ENCODE data around the gene TRABD. TPM values are rescaled to one million over a fixed set of nuclear protein-coding genes. Genes with fewer than 3 reads are reported as not detected.

The TRABD gene
- total RNA-seq, 1 experiment from 2014 or later: 82.4 TPM

DNA sequence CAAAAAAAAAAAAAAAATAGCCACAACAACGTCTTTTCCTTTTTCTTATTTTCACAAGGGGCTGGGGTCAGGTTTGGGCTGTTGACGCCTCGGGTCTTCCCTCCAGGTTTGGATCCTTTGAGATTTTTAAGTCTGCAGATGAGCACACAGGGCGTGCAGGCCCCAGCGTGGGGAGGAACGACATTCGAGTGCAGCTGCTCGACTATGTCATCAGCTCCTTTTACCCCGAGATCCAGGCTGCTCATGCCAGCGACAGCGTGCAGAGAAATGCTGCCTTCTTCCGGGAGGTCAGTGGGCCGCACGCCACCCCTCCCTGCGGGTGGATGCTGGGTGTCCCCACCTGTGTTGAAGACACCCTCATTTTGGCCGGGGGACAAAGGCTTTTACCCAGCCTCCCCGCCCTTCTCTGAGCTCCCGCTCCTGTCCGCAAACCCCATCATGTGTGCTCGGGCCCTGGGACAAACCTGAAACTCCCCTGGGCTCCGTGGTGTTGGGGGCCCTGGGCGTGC, 22.8 kb downstream of the TRABD start:
- in situ Hi-C loops (cut with HindIII; ENCODE audit: low pct_unique_long_range_greater_than_20kb, low sequenced_read_pairs): no loop called here
- no peak for DNase-seq (ENCODE audit: low read depth)

DNA sequence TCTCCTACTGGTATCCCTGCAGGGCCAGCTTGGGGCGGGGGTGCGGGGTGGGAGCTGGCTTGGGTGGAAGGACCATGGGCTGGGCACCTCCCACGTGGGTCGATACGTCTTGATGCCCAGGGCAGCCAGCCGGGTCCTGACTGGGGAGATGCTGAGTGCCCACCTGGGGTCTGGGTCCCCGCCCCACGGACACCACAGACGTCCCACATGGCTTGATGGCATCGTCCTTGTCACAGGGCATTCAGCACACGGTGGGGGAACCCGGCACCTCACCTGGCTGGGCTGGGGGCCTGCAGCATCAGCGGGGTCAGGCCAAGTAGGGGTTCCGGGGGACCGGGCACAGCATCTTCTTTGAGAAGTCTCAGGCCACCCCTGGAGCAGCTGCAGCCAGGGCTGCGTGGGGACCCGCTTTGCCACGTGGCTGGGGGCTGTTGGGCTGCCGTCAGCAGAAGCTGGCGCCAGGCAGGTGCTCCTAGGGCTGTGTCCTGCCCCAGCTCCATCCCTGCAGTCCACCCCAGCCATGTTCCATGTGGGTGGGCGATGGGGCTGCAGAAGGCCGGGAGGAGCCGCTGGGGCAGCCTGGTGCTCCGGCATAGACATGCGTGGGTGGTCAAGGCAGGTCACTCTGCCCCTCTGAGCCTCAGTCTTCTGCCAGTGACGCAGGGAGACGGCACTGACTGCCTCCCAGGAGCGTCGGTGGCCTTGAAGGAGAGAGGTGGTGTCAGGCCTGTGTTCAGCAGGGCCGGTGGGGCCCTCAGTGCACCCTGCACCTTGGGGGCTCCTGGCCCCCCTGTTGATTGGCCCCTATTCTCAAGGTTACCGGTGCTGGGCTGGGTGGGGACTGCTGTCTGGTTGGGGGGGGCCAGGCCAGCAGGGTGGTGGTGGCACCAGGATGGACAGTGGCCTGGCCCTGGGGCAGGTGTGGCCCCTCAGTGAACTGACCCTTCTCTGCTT, 23.5 kb downstream of the TRABD start:
- no peak for DNase-seq (ENCODE audit: low read depth)
- in situ Hi-C loops (cut with HindIII; ENCODE audit: low pct_unique_long_range_greater_than_20kb, low sequenced_read_pairs): no loop called here

DNA sequence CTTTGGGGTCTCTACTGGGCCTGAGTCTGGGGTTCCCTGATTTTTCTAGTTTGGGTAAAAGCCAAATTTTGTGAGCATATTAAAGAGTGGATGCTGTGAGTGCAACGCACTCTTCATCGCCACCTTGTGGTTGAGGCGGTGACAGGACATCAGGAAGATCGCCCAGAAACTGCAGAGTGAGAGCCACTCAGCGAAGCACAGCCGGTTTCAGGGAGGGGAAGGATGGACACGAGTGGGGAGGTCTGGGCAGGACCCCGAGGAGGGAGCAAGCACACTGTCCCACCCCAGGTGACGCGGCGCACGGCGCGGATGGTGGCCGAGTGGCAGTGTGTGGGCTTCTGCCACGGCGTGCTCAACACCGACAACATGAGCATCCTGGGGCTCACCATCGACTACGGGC, 24.2 kb downstream of the TRABD start:
- in situ Hi-C loops (cut with HindIII; ENCODE audit: low pct_unique_long_range_greater_than_20kb, low sequenced_read_pairs): no loop called here
- peak; percentile 44 for DNase-seq (ENCODE audit: low read depth)

DNA sequence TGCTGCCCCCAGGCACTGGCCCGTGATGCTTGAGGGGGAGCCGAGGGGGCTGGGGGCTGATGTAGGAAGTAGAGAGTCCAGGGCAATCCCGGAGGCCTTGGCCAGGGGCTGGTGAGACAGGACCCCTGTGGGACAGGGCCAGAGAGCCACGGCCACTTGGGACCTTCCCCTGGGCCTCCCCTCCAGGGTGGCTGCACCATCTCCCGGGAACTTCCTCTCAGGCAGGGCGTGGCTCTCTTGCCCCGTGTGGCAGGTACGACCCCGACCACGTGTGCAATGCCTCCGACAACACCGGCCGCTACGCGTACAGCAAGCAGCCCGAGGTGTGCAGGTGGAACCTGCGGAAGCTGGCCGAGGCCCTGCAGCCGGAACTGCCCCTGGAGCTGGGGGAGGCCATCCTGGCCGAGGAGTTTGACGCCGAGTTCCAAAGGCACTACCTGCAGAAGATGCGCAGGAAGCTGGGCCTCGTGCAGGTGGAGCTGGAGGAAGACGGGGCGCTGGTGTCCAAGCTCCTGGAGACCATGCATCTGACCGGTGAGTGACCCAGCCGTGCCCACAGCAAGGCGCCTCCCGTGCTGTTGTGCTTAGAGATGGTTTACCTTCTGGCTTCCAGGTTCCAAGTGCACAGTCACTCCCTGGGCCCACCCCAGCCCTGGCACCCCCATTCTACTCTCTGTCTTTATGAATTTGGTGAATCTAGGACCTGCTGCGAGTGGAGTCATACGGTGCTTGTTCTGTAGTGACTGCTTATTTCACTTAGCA, 24.8 kb downstream of the TRABD start:
- no peak for DNase-seq (ENCODE audit: low read depth)
- in situ Hi-C loops (cut with HindIII; ENCODE audit: low pct_unique_long_range_greater_than_20kb, low sequenced_read_pairs): no loop called here

DNA sequence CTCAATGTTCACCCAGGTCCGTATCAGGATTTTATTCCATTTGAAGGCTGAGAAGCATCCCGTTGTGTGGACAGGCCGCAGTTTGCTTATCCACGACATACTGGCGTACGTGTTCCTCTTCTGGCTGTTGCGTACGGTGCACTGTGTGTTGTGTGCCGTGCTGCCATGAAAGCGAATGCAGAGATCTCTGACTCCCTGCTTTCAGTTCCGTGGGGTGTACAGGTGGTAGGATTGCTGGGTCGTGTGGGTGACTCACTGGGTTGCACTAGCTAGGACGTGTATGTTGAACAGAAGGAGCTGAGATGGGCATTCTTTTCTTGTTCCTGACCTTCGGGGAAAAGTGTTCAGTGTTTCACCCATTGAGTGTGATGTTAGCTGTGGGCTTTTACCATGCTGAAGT, 25.4 kb downstream of the TRABD start:
- no peak for DNase-seq (ENCODE audit: low read depth)
- in situ Hi-C loops (cut with HindIII; ENCODE audit: low pct_unique_long_range_greater_than_20kb, low sequenced_read_pairs): no loop called here

DNA sequence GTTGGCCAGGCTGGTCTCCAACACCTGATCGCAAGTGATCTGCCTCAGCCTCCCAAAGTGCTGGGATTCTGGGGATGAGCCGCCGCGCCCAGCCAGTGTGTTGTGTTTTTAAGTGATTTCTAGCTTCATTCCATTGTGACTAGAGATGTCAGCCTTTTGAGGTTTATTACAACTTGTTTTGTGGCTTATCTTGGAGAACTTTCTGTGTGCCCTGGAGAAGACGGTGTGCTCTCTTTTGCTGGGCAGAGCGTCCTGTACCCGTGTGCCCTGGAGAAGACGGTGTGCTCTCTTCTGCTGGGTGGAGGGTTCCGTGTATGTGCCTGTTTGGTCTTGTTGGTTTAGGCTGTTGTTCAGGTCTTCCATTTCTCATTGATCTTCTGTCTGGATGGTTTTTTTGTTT, 27.6 kb downstream of the TRABD start:
- in situ Hi-C loops (cut with HindIII; ENCODE audit: low pct_unique_long_range_greater_than_20kb, low sequenced_read_pairs): no loop called here
- DNase-seq (ENCODE audit: low read depth): no peak

DNA sequence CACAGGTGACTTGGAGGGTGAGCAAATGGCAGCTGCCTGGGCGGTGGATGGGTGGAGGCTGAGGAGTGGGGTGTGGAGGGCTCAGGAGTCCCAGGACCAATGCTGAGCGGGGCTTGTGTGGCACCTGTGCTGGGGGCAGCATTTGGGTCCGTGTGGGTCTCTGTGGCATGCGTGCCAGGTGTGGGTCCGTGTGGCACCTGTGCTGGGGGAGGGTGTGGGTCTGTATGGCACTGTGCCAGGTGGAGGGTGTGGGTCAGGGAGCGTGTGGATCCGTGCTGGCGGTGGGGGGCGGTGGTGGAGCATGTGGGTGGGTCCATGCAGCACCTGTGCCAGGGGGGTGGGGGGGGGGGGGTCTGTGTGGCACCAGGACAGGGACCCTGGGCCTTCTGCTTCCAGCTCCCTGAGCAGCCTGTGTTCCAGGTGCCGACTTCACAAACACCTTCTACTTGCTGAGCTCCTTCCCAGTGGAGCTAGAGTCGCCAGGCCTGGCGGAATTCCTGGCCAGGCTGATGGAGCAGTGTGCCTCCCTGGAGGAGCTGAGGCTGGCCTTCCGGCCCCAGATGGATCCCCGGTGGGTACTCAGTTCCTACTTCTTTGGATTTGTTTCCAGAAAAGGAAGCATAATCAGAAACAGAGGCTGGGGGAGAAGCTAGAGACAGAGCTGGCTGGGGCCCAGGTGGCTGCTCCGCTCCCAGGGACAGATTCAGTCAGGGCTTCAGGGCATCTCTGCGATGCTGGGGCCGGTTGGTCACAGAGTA, 29.8 kb downstream of the TRABD start:
- no peak for DNase-seq (ENCODE audit: low read depth)
- in situ Hi-C loops (cut with HindIII; ENCODE audit: low pct_unique_long_range_greater_than_20kb, low sequenced_read_pairs): no loop called here

DNA sequence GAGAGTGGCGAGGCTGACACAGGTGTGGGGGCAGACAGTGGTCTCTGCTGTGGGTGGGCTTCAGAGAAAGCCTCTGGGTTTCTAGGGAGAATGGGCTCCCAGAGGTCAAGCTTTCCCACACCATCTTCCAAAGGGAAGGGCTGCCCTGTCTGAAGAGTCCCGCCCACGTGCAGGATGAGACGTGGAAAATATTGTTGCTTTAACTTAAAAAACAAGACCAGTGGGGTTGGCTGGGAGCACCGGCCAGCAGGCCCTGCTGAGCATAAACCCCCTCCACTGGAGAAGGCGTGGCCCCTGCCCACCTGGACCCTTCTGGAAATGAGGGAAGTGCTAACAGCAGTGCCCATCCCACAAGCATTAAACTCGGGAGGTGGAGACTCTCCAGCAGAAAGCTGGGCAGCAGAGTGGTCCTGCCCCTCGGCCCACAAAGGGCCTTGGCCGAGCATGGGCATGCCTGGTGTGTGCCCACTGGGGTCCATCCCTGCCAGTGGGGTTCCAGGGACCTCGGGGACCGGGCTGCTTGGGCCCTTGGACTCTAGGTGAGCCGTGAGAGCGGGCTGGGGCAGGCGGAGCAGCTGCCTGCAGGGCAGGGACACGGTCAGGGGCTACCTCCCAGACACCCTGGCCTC, 30.5 kb downstream of the TRABD start:
- DNase-seq (ENCODE audit: low read depth): no peak
- in situ Hi-C loops (cut with HindIII; ENCODE audit: low pct_unique_long_range_greater_than_20kb, low sequenced_read_pairs): no loop called here

DNA sequence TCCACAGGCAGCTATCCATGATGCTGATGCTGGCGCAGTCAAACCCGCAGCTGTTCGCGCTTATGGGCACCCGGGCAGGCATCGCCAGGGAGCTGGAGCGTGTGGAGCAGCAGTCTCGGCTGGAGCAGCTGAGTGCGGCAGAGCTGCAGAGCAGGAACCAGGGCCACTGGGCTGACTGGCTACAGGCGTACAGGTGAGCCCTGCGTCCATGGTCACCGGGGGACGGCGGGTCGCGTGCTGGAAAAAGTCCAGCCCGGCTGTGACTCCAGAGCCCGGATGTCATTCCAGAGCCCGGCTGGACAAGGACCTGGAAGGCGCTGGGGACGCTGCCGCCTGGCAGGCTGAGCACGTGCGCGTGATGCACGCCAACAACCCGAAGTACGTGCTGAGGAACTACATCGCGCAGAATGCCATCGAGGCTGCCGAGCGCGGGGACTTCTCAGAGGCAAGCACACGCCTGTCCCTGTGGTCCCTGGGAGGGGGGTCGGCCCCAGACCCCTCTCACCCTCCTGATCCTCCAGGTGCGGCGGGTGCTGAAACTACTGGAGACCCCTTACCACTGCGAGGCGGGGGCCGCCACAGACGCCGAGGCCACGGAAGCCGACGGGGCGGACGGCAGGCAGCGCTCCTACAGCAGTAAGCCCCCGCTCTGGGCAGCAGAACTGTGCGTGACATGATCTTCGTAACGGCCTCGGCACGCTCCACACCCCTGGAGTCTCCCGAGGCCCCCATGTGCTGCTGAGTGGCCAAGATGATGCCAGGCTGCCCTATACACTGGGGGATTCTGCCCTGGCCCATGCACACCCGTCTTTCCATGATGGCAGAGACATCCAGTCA, 31.2 kb downstream of the TRABD start:
- no peak for DNase-seq (ENCODE audit: low read depth)
- in situ Hi-C loops (cut with HindIII; ENCODE audit: low pct_unique_long_range_greater_than_20kb, low sequenced_read_pairs): no loop called here

DNA sequence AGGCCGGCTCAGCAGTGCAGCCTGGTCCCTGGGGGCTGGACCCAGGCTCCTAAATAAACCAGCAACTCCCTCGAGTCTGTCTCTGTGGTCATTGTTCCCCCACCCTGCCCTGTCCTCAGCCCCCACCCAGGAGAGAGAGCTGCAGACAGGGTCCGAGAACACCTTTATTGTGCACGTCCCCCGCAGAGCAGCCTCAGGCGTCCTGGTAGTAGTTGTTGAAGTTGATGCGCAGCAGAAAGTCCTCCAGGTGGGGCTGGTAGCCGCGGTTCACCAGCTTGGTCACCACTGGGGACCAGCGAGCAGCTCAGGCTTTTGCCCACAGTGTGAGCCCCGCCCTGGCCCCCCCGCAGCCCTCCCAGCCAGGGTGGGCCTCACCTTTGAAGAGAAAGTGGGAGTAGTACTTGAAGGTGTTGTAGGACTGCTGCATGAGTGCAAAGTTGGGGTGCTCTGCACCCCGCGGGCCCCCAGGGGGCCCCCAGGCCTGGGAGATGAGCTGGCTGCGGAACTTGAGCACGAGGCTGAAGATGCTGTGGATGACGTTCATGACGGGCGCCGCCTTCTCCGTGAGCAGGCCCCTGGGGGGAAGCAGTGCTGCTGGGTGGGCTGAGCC, 31.9 kb downstream of the TRABD start:
- no peak for DNase-seq (ENCODE audit: low read depth)
- in situ Hi-C loops (cut with HindIII; ENCODE audit: low pct_unique_long_range_greater_than_20kb, low sequenced_read_pairs): no loop called here

DNA sequence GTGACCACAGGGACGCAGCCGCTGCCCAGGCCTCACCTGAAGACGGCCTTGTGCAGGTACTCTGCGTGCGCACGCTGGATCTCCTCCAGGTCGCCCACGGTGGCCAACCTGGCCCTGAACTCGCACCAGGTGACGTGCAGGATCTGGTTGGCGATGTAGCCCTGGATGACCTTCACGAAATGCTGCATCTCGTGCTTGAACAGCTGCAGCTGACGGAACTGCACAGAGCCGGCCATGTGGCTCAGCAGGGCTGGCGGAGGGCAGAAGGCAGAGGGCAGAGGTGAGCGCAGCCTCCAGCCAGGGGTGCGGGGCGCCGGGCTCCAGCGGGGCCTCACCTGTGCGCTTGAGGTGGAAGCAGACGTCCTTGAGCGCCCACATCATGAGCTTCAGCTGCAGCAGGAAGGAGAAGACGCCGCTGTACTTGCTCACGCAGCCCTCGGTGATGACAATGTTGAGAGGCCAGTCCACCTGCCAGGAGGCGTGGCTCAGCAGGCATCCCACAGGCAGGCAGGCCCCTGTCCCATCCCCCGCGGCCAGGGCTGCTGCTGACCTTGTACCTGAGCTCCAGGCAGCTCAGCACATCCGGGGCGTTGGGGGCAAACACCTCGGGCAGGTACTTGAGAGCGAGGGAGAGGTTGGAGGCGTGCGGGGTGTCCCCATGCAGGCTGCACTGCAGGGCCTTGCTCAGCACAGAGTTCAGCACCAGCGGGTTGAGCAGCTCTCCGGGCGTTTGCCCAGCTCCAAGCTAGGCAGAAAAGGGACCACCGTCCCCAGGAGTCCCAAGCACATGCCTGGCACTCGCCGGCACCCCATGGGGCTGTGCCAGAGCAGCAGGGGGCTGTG, 32.7 kb downstream of the TRABD start:
- in situ Hi-C loops (cut with HindIII; ENCODE audit: low pct_unique_long_range_greater_than_20kb, low sequenced_read_pairs): no loop called here
- DNase-seq (ENCODE audit: low read depth): no peak

DNA sequence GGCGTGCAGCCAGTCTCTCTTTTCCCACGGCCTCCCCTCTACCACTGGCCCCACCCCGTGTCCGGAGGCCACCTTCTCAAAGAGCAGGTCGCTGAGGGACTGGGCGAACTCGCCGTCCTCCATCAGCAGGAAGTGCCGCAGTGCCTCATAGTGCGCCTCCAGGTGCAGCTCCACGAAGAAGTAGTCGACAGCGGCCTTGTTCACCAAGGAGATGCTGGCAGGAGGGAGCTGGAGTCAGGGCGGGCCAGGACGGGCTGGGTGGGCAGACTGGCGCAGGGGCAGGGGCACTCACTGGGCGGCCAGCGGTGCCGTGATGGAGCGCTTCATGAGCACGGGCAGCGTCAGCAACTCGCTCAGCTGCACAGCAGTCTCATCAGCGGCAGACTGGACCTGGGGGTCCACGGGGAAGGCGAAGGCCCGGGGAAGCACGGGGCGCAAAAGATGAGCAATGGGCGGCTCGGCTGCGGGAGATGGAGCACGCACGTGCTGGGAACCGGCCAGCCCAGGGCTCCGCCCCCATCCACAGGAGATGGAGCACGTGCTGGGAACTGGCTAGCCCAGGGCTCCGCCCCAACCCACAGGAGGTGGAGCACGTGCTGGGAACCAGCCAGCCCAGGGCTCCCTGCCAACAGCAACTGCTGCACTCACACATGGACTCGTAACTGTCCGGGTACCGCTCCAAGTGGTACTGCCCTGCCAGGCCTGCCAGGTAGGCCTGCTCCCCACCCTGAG, 33.4 kb downstream of the TRABD start:
- peak; percentile 57 for DNase-seq (ENCODE audit: low read depth)
- in situ Hi-C loops (cut with HindIII; ENCODE audit: low pct_unique_long_range_greater_than_20kb, low sequenced_read_pairs): no loop called here

DNA sequence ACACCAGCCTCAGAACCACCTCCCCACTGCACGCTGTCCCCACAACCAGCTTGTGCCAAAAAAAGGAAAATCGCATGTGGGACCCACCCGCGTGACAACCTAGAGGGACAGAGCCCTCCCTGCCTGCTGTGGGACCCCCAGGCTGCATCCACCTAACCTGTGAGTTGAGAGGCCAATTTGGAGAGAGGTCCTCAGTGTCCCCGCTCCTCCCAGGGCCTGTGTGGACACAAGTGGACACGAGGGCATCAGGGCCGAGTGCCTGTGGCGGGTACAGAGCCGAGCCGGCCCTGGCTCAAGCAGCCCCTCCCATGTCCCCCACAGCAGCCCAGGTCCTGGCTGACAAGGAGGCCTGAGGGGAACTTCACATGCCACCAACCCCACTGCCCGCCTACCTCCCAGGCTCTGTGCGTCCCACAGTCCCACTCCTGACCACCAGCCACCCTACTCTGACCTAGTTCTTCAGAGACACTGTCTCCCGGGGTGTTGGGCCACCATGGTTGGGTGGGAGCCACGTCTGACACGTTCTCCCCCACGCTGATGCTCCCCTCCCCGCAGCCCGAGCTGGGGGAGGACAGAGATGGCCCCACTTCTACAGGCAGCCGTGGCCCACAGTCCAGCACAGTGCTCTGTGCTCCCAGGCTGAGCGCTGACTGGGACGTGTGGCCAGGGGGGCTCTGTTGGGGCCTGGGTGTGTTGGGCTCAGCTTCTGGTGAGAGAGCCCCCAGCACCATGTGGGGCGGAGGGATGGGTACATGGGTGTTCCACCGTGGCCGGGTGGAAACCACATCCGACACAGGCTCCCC, 34.3 kb downstream of the TRABD start:
- no peak for DNase-seq (ENCODE audit: low read depth)
- in situ Hi-C loops (cut with HindIII; ENCODE audit: low pct_unique_long_range_greater_than_20kb, low sequenced_read_pairs): no loop called here

DNA sequence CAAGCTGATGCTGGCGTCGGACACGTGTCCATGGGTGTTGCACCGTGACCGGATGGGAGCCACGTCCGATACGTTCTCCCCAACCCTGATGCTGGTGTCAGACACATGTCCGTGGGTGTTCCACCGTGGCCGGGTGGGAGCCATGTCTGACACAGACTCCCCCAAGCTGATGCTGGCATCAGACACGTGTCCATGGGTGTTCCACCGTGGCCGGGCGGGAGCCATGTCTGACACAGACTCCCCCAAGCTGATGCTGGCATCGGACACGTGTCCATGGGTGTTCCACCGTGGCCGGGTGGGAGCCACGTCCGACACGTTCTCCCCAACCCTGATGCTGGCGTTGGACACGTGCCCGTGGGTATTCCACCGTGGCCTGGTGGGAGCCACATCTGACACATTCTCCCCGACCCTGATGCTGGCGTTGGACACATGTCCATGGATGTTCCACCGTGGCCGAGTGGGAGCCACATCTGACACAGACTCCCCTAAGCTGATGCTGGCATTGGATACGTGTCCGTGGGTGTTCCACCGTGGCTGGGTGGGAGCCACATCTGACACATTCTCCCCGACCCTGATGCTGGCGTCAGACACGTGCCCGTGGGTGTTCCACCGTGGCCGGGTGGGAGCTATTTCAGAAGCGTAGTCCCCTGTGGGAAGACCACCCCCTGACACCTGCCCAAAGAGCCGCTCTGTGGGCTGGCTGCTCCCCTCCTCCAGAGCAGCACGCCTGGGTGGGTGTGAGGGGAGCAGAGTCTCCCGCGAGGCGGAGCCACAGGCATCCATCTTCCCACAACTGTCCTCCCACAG, 35.1 kb downstream of the TRABD start:
- DNase-seq (ENCODE audit: low read depth): no peak
- in situ Hi-C loops (cut with HindIII; ENCODE audit: low pct_unique_long_range_greater_than_20kb, low sequenced_read_pairs): no loop called here

All from Caki2 (cell line).